HG03045 (cell line): ENCODE results near the gene TMCC1.

Experiments used
- ATAC-seq: cut with Tn5 transposase; IDR thresholded peaks from one replicate; pipeline ENCODE4 v1.9.1; 2021; ENCODE audit warnings: mild to moderate bottlenecking, moderate library complexity; ENCODE audit not compliant: unreplicated experiment

The TMCC1 gene

DNA sequence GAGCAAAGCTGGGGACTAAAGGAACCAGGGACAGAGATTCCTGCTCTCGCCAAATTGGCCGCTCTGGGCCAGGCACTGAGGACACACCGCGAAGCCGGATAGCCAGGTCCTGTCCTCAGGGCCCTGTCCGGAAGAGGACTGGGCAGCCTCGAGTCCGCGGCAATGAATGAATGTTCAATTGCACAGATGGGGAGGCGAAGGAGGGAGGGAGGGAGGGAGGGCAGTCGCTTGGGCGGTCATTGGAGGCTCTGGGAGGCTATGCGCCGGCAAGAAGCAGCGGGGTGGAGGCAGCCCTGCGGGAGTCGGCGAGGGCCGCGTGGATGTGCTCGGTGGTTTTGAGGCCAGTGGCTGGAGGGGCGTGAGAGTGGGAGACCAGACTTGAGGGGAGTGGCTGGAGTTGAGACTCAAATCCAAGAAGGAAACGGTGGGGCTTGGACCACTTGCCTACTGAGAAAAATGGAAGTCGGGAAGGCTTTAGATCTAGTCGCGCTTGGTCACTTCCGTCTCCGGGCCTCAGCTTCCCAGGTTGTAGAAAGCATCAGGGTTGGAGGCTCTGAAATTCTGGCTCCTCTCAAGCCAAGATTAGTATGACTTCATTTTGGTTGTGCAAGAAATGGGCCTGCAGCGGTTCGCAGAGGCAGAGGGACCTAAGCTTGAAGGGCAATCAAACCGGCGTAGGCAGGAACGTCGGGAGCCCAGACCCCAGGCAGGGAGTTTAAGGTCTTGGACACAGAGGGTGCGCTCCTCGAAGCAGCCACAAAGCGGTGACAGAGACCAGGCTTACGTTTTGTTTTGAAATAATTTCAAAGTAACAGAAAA, 266.0 kb downstream of the TMCC1 start:
- peak; percentile 32 for ATAC-seq

GRCh38 chr3:129626744-129627349, 266.7 kb downstream of the TMCC1 start:
- peak; percentile 97 for ATAC-seq

- ATAC-seq: no peak
Observed at GRCh38 chr3:129625072-129625874, 268.2 kb downstream of the TMCC1 start.

DNA sequence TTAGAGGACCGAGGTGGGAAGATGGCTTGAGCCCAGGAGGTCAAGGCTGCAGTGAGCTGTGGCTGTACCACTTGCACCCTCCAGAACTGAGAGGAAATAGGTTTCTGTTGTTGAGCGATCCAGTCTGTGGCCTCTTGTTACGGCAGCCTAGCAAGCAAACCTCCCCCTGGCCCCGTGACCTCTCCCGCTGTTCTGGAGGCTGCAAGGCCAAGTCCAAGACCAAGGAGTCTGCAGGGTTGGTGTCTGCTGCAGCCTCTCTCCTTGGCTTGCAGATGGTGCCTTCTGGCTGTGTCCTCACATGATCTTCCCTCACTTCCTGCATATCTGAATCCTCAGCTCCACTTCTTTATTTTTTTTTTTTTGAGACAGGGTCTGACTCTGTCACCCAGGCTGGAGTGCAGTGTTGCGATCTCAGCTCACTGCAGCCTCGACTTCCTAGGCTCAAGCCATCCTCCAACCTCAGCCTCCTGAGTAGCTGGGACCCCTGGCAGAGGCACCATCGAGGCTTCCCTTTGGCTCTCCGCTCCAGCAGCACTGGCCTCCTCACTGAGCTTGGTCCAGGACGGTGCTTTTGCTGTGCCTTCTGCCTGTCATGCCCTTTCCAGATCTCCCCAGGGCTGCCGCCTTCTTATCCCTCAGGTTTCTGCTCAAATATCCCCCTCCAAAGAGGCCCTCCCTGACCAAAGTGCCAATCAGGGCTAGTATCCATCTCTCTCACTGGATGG, 269.0 kb downstream of the TMCC1 start:
- no peak for ATAC-seq

- ATAC-seq: no peak
Observed at GRCh38 chr3:129623447-129624118, 269.9 kb downstream of the TMCC1 start.

DNA sequence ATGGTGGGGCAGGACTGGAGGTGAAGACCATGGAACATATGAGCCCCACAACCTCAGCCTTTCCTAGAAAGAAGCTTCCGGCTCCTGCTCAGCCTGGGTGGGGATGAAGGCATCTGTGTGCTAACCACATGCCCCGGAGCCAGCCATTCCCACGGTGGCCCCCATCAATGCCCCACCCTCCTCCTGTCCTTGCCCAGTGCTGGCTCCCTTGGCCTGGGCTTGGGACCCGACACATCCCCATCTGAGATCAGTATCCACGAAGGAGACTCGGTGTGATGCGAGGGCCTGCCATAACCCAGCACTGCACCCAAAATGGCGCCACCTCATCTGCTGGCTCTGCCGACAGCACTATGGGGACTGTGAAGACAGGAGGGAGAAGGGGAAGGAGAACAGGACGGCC, 270.6 kb downstream of the TMCC1 start:
- no peak for ATAC-seq

DNA sequence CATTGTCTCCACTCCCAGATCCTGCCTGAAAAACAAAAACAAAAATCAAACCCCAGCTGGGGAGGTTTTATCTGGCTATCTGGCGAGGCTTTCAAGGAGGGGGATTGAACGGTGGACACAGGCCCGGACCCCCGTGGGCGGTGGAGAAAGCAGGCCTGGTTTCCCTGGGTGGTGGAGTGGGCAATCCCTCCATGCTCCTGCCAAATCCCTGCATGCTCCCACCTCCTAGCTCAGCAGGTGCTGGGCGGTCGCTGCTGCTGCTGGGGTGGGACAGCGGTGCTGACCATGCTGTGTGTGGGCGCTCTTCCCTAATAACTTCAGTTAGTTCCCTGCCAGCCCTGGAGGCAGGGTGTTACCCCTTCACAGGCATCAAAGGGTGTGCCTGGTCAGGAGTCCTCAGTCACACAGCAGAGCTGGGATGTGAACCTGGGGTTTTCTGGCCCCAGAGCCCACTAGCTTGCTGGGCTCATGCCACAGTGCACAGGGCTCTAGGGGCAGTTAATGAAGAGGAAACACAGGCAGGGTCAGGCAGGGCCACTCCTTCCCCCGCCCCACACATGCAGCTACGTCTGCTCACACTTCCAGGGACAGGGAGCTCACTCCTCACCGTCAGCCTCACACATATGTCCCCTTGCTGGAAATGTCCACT, 271.2 kb downstream of the TMCC1 start:
- no peak for ATAC-seq

GRCh38 chr3:129621626-129622225, 271.8 kb downstream of the TMCC1 start:
- ATAC-seq: no peak

- ATAC-seq: no peak
Observed at GRCh38 chr3:129620828-129621559, 272.5 kb downstream of the TMCC1 start.

- no peak for ATAC-seq
Observed at GRCh38 chr3:129619726-129620162, 273.8 kb downstream of the TMCC1 start.

GRCh38 chr3:129618901-129619671, 274.4 kb downstream of the TMCC1 start:
- ATAC-seq: no peak

- no peak for ATAC-seq
Observed at GRCh38 chr3:129618186-129618820, 275.2 kb downstream of the TMCC1 start.

DNA sequence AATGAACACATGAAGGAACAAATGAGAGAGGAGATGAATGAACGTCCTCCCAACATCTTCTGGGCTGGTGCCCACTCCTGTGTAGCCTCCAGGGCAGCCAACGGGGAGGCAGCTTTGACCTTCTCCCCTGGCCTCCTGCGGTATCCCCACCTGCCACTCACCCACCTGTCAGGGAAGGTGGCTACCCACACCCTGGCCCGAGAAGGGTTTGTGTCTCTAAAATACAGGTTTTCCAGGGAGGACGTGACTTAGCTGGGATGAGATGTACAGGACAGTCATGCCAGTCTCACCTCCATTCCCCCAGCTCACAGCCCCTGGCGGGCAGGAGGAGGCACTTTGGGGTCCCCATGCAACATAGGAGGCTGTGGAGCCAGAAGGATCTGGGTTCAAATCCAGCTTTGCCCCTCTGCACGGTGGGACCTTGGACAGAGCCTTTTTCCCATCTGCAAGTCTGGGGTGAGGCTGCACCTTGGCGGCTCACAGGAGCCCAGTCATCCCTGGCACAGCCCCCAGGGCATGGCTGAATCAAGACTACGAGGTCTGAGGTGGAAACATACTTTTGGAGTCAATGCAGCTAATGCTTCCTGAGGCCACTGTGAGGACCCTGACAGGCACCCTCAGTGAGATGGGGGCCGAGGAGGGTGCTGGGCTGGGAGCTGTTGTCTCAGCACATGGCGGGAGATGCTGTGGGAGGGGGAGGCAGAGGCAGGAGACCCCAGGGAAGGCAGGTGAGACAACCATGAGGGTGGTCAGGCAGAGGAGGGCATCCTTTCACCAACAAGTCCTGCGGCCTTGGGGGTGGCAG, 275.9 kb downstream of the TMCC1 start:
- no peak for ATAC-seq

GRCh38 chr3:129616713-129617112, 276.8 kb downstream of the TMCC1 start:
- peak; percentile 50 for ATAC-seq

- no peak for ATAC-seq
Observed at GRCh38 chr3:129616291-129616690, 277.2 kb downstream of the TMCC1 start.

DNA sequence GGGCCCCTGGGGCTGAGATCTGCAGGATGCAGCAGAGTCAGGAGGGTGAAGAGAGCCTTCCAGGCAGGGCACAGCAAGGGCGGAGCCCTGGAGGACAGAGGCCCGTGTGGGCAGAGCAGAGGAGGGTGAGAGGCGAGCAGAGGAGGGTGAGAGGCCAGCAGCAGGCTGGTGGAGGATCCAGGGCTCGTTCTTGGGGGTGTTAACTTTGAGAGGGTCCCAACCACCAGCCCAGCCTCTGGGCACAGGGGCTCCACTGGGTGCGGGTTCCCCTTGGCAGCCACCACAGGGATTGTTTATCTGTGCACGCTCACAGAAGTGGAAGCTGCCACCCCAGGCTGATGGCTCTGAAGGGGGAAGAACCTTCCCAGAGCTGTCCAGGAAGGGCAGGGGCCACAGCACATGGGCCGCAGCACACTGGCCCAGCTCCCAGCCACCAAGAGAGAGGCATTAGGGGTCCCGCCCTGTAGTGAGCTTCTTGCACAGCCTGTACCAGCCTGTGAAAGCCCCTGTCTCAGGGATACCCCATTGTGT, 277.7 kb downstream of the TMCC1 start:
- ATAC-seq: no peak
